Fibroblast of mammary gland (primary cell): ENCODE data around the gene PTPN4.

Experiments
- DNase-seq: peaks from one replicate; pipeline ENCODE4 v3.0.0-alpha.2; 2010; ENCODE audit warnings: low read depth
- H3K4me3 ChIP-seq: 2 replicates; pipeline ENCODE4 v1.5.1; 2011; ENCODE audit warnings: low read depth, mild to moderate bottlenecking, low read length, moderate library complexity; ENCODE audit not compliant: control insufficient read depth
- CTCF ChIP-seq: conservative IDR thresholded peaks from 2 replicates; pipeline ENCODE4 v1.5.1; 2011; ENCODE audit warnings: low read depth, low read length, inconsistent platforms; ENCODE audit not compliant: control insufficient read depth, insufficient read depth

Gene PTPN4

GRCh38 chr2:119716284-119716672, 43.4 kb upstream of the PTPN4 start:
- DNase-seq: no peak
- no peak overlapping the region for H3K4me3 ChIP-seq
- no peak for TF ChIP-seq CTCF

GRCh38 chr2:119718501-119719260, 41.0 kb upstream of the PTPN4 start:
- H3K4me3 ChIP-seq: no peak overlapping the region
- DNase-seq: no peak
- no peak for TF ChIP-seq CTCF

- DNase-seq: no peak
- H3K4me3 ChIP-seq: no peak overlapping the region
- TF ChIP-seq CTCF: no peak
Measured at GRCh38 chr2:119719261-119719627, 40.5 kb upstream of the PTPN4 start.

- TF ChIP-seq CTCF: no peak
Measured at GRCh38 chr2:119721043-119721442, 38.7 kb upstream of the PTPN4 start.

GRCh38 chr2:119721462-119721861, 38.3 kb upstream of the PTPN4 start:
- no peak for TF ChIP-seq CTCF

More at GRCh38 chr2:119721043-119721442, 38.7 kb upstream of the PTPN4 start:
- DNase-seq: no peak
- no peak overlapping the region for H3K4me3 ChIP-seq

GRCh38 chr2:119721904-119722303, 37.8 kb upstream of the PTPN4 start:
- no peak overlapping the region for H3K4me3 ChIP-seq
- DNase-seq: no peak
- no peak for TF ChIP-seq CTCF

More at GRCh38 chr2:119721462-119721861, 38.3 kb upstream of the PTPN4 start:
- no peak overlapping the region for H3K4me3 ChIP-seq
- no peak for DNase-seq
